Gastroesophageal sphincter (tissue), 3 donors: ENCODE measurements around the gene CHST1.

ENCODE experiments used
- CTCF ChIP-seq, 4 experiments: fragments of 200-600 bp in 2 of 4; fragments of 450-650 bp in 2 of 4; sonication (generic) in 1 of 4; IDR thresholded peaks; one replicate each; pipeline ENCODE4 v1.5.1; 2017 to 2019; ENCODE audit warnings: antibody characterized with exemption in 4 of 4, mild to moderate bottlenecking in 2 of 4, moderate library complexity in 2 of 4
- POLR2A ChIP-seq, 2 donors: fragments of 450-650 bp; IDR thresholded peaks; one replicate each; pipeline ENCODE4 v1.6.1; 2017; ENCODE audit warnings: antibody characterized with exemption in 2 of 2, mild to moderate bottlenecking in 2 of 2, moderate library complexity in 1 of 2
- POLR2AphosphoS5 ChIP-seq: sonication (generic); formaldehyde crosslinking; IDR thresholded peaks from one replicate; pipeline ENCODE4 v1.6.1; 2017; ENCODE audit warnings: antibody characterized with exemption

GRCh38 chr11:45646275-45646927, 19.0 kb downstream of the CHST1 start:
- TF ChIP-seq POLR2AphosphoS5 (no peak), CTCF (IDR thresholded peaks at IDR 0.05) (no peak), POLR2A (IDR thresholded peaks at IDR 0.05) (no peak)
